ENCODE measurements around the gene ACOD1.
"Not testable (repeated sequence)": the region's sequence is repeated elsewhere in the genome, so short reads cannot be mapped to it uniquely, and the experiment has no call there.

The ACOD1 gene

DNA sequence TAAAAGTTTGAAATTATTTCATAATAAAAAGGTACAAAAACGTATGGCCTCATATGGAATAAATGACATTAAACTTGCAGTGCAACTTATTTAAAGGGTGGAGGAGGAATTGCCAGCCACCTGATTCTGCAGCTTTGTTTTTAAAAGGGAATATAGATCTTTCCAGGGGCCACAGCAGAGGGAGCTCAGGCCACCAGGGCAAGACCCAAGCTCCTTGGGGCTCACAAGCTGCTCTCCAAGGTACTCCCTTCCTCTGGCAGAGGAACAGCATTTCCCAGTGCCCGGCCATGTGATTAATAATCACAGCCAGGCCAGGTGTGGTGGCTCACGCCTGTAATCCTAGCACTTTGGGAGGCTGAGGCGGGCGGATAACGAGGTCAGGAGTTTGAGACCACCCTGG, 6.2 kb downstream of the ACOD1 start:
- no peak for DNase-seq

DNA sequence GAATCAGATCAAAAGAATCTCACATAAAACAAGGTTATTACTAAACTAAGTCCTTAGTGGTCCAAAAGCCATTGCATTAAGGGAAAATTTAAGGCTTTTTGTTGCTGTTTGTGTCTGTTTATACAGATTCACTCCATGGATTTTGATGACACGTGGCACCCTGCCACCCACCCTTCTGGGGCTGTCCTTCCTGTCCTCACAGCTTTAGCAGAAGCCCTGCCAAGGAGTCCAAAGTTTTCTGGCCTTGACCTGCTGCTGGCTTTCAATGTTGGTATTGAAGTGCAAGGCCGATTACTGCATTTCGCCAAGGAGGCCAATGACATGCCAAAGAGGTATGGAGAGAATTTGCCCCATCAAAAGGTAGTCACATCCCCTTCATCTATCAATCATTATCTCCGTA, 6.9 kb downstream of the ACOD1 start:
- no peak for DNase-seq

DNA sequence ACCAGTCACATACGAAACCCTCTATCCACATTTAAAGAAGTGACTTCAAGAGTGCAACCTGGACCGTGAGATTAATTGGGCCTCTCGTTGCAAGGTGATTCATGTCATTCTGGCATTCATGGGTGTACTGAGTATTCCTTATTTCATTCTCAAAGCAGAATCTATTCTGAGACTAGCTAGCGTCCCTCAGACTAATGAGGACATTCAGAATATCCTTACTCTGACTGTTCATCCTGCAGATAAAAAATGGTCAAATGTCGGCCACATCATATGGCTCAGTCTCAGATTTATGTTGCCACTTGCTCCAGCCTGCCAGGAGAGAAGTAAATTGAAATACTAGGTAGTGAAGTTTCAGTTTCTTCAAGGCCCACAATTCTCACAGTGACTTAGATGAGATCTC, 7.3 kb downstream of the ACOD1 start:
- no peak for DNase-seq

DNA sequence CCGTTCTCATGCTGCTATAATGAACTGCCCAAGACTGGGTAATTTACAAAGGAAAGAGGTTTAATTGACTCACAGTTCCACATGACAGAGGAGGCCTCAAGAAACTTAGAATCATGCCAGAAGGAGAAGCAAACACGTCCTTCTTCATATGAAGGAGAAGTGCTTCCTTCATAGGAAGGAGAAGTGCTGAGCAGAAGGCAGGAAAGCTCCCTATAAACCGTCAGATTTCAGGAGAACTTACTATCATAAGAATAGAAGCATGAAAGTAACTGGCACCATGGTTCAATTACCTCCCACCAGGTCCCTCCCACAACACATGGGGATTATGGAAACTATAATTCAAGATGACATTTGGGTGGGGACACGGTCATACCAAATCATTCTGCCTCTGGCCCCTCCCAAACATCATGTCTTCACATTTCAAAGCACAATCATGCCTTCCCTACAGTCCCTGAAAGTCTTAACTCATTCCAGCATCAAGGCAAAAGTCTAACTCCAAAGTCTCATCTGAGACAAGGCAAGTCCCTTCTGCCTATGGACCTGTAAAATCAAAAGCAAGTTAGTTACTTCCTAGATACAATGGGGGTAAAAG, 10.6 kb downstream of the ACOD1 start:
- DNase-seq: no peak

DNA sequence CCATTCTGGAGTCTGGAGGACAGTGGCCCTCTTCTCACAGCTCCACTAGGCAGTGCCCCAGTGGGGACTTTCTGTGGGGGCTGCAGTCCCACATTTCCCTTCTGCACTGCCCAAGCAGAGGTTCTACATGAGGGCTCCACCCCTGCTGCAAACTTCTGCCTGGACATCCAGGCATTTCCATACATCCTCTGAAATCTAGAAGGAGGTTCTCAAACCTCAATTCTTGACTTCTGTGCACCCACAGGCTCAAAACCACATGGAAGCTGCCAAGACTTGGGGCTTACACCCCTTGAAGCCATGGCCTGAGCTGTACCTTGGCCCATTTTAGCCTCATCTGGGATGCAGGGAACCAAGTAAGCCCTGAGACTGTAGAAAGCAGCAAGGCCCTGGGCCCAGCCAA, 11.4 kb downstream of the ACOD1 start:
- not testable (repeated sequence) for DNase-seq

DNA sequence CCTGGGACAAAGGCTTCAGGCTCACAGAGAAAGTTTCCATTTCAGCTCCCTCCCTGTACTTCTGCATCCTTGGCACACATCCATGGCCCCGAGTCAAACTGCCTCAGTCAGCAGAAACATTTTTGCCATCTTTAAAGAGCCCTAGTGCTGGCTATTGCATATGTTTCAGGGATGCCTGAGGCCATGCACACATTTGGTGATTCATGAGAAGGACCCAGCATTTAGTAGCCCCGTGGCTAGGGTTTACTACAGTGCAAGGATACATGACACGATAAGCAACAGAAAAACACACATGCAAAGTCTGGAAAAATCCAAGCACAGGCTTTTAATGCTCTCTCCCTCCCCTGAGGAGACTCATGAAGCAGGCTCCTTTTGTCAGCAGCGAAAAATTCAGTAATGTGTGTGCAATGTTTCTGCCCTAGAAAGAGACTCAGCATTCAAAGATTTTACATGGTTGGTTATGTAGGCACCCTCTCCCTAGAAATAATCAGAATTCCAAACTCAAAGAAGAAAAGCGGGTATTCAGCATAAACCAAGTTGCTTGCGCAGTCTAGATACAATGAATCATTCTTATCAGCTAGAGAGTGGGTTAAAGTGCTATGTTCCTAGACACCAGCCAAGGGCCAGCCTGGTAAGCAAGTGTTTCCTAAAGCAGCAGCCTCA, 17.6 kb downstream of the ACOD1 start:
- no peak for DNase-seq

DNA sequence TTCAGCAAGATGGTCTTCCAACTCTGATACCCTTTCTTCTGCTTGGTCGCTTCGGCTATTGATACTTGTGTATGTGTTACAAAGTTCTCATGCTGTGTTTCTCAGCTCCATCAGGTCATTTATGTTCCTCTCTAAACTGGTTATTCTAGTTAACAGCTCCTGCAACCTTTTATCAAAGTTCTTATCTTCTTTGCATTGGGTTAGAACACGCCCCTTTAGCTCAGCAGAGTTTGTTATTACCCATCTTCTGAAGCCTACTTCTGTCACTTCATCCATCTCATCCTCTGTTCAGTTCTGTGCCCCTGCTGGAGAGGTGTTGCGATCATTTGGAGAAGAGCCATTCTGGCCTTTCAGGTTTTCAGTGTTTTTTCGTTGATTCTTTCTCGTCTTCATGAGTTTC, 18.7 kb downstream of the ACOD1 start:
- no peak for DNase-seq

DNA sequence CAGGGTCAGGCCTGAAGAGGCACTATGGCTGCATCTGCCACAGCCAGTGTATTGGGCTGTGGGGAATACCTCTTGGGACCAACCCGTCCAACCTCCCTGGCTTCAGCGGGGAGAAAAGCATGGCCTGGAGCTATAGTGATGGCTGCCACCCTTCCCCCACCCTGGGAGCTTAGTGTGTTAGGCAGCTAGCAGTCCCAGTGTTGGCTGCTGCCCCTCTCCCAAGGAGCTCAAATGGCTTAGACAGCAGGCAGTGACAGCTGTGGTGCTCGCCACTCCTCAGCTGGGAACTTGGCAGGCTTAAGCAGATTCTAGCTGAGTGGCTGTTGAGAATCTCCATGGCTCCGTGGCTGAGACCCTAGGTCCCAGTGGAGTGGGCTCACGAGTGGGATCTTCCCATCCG, 19.7 kb downstream of the ACOD1 start:
- DNase-seq: no peak

DNA sequence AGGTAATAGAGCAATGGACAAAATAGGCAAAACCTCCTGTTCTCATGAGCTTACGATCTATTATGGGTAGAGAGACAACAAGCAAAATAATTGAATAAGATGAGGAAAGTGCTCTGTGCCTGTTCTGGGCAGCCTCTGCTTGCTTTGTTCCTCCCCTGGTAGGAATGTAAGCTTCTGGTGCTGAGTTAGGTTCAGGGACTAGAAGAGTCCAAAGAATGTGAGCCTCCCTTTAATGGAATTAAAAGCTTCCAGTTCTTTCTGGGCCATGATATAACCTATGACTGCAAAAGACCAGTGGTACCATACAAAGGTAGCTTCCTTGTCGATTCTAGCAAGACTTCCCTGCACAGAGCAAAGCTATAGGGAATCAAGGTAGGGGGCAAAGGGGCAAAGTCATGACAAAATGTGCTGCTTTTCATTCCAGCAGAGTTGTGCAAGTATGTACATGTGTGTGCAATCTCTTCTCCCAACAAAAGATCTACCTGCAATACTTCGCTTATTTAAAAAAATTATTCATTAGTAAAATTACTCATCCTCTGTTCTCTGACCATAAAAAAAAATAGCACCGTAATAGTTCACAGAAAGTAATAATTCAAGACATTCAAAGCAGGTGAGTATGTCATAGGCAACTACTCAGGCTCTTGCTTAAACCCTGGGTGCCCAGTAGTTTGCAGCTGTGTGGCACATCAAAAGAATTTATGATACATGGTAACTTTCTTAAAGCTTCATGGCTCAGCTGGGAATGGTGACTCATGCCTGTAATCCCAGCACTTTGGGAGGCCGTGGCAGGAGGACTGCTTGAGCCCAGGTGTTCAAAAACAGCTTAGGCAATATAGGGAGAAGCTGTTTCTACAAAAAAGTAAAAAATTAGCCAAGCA, 21.4 kb downstream of the ACOD1 start:
- DNase-seq: no peak

DNA sequence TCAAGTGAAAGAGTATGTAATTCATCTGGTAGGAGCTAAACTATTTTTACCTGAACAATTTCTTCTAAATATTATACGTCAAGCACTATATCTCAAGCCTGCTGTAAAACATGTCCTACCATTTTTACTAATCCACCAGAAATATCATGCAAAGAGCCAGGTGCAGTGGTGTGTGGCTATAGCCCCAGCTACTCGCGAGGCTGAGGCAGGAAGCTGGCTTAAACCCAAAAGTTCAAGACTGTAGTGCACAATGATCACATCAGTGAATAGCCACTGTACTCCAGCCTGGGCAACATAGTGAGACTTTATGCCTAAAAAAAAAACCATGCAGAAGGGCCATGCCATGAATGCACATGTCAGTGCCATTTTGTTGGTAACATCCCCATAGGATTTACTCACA, 22.9 kb downstream of the ACOD1 start:
- no peak for DNase-seq

DNA sequence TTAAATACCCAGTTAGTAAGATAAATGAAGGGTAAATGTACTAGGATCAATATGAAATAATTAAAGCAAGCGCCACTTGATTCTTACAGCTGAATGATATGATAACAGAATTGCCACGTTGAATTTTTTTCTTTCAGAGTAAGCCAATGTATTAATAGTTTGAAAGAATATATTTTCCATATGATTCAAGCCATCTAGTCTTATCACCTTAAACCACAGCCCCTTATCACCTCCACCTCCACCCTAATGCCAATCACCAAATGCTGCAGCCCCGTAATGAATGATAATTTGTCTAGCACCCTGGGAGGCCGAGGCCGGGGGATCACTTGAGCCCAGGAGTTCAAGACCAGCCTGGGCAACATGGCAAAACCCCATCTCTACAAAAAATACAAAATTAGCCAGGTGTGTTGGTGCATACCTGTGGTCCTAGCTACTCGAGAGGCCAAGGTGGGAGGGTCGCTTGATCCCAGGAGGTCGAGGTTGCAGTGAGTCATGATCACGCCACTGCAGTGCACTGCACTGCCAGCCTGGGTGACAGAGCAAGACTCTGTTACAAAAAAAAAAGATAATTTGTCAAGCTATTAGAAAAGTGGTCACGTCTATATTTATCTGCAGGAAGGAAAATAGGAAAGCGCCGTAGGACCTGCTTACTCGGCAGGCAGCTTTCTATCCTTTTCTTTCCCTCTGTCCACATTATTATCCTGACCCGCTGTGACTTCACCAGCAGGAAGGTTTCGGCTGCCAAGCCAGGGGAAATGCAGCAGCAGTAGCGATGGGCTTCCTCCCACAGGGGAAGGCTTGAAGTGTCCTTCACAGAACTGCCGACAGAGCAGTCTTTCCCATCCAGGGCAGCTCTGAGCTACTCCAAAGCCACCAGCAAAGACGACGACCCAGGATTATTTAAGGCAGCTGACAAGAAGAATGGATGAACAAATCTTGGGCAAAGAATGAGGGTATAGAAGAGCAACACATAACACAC, 23.8 kb downstream of the ACOD1 start:
- no peak for DNase-seq

DNA sequence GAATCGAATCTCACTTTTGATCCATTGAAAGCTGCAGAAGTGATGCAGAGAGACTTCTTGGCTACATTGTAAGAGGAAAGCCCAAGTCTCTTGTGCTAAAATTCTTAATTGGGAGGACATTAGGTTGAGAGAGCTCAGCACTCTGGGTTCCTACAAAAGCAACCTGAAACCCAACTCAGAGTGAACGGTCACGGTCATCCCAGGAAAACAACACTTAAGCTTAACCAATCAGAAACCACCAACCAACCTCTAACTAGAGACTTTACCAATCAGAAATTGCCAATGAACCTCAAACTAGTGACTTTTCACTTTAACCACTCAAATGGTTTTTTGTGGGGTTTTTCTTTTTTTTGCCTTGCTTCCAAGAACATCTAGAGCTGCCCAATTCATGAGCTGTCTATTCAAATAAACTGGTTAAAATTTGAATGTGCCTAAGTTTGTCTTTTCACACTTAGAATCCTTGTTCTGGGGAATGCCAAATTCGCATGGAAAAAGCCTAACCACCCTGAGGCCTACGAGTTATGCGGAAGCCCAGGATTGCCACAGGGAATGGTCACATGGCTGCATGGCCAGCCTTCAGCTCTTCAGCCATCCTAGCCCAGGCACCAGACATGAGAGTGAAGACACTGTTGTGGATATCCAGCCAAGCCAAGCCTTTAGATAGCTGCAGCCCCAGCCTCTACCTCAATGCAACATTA, 25.8 kb downstream of the ACOD1 start:
- no peak for DNase-seq

DNA sequence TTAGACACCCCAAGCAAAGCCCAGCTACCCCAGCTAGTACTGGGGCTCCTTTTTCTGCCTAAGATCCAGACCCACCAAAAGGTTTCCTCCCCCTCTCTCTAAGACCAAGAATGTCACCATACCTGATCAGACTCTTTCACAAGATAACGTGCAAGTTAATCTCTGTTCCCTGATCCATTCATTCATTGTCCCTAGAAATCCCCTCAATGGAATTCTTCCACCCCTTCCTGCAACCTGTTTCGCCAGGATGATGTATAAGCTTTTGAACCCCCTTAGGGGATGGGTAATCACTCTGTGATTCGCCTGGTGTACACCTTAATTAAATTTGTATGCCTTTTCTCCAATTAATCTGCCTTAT, 26.3 kb downstream of the ACOD1 start:
- no peak for DNase-seq

DNA sequence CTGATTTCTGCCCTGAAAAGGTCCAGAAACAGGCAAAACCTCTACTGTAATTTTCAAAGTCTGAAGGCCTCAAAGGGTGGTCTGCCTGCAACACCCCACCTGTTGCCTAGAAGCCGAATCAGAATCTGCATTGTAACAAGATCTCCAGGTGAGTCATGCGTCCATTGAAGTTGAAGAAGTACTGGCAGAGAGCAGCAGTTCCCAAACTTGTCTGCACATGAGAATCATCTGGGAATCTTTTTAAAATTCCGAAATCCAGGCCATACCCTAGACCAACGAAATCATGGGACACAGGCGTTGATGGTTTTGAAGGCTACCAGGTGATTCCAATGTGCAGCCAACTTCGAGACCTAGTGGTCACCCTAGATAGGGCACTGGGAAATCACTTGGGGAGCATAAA, 27.6 kb downstream of the ACOD1 start:
- DNase-seq: no peak

DNA sequence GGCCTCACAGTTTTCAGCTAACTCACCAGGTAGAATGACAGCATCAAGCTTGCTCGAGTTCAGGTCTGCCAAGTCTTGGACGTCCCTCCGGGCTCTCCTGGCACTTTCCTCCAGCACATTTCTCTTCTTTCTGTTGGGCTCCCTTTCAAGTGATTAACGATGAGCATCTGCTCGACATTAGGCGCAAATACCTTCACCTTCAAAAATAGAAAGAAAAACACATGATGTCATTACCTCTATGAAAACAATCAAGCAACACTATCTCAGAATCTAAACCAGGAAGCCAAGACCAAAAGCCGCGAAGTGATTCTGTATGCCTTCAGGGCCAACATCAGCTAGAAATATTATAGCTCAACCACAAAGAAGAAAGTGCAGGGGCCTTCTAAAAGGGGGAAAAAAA, 28.2 kb downstream of the ACOD1 start:
- DNase-seq: no peak

DNA sequence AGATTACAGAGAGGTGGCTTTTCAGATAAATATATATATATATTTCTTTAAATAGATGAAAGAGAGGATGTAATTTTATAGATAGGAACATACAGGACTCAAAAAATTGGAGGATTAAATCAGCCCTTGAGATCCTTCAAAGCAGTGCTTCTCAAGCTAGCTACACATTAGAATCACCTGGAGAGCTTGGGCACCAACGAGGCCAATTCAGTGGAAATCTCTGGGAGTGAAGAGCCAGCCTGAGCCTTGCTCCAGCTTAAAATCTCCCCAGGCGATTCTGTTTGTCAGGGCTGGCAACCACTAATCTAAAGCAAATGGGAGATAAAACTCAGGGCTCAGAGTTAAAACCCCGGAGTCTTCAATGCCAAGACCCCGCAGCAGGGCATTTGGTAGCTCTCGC, 28.6 kb downstream of the ACOD1 start:
- DNase-seq: no peak

DNA sequence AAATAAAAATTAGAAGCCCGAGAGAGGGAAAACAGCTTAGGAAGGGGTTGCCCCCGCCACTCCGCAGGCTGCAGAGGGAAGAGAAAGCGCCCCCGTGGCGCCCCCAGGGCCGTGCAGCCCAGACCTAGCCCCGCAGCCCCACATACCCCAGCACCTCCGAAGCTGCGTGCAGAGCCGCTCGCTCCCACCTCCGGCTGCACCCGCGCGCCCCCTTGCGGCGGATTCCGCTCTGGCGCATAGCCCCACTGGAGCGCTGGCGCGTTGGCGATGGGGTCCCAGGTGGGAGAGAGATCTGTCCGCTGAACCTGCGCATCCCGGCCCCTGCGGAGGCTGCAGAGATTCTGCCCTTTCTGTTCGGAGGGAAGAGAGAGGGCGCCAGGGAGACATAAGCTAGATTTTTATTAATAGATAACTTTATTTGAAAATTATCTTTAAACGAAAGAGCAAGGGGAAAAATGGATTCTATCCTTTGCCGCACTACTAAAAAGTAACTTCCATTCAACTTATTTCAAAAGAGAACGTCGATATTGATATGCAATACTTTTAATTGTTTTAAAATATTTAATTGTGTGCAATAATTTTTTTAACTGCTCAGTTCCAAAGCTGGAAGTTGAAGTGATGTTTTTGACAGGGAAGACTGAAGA, 31.9 kb downstream of the ACOD1 start:
- DNase-seq: peak; percentile 90

DNA sequence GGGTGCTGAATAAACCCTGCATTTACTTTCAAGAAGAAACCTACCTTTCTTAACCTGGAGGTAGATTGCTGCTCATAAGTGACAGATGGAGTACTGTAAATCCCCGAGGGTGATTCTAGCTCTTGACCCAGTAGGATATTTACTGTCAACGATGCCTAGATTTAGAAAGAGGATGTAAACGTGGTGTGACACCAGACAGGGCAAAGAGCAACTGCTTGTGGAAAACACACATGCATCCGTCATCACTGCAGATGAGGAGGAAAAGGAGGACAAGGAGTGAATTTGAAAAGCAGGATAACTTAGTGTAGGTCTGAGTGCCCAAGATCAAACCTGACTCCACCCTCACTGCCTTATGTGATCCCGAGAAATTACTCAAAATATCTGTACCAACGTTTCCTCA, 33.8 kb downstream of the ACOD1 start:
- DNase-seq: no peak

DNA sequence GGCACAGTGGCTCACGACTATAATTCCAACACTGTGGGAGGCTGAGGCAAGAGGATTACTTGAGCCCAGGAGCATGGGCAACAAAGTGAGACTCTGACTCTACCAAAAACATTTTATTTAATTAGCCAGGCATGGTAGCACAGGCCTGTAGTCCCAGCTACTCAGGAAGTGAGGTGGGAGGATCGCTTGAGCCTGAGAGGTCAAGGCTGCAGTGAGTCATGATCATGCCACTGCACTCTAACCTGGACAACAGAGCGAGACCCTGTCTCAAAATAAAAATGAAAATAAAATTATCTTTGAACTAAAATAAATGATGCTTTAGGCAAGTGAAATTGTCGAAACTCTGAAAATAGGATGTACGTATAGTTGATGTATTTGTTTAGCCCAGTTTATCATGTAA, 35.4 kb downstream of the ACOD1 start:
- no peak for DNase-seq

DNA sequence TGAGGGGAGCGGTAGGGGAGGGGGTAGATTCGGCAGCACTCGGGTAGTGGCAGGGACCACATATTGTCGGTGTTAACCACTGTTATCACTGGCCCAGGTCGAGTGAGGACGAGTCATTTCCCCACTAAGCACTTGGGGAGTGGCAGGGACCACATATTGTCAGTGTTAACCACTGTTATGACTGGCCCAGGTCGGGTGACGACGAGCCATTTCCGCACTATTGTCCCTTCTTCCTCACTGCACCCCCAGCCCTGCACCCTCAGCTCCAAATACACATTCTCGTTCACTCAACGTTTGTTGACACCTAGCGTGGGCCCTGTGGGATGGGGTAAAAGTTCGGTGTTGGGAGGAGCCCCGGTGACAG, 43.1 kb downstream of the ACOD1 start:
- DNase-seq: no peak

DNA sequence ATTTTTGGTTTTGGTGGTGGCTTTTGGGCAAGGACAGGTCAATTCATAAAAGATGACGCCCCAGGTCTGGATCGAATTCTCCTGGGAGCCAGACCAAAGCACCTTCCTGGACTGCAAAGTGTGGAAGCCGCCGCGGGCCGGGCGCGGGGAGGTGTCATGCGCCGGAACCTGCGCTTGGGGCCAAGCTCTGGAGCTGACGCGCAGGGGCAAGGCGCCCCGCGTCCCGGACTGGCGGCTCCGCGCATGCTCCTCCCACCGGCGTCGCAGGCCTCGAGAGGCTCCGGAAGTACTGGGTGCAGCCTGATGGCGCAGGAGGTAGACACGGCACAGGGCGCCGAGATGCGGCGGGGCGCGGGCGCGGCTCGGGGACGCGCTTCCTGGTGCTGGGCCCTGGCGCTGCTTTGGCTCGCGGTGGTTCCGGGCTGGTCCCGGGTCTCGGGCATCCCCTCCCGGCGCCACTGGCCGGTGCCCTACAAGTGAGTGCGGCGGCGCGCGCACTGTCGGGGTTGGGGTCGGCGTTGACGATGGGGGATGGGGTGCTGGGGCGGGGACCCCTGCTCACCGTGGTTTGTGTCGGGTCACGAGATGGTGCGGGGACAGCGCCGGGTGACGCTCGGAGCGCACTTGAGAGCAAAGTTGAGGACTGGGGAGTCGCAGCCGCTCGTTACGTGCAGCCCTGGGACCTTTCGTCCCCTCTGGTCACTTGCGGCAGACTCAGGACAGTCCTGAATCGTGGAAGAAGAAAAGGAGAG, 43.7 kb downstream of the ACOD1 start, which contains the start of gene CLN5:
Gene CLN5, plus strand, starts transcription at position 286 of the 752 bp plus-strand sequence. Its CDS starts 18 bp downstream, at position 304.
- peak; percentile 95 for DNase-seq

Data from activated T-cell treated with anti-CD3 and anti-CD28 coated beads, Interleukin-2, amount 50 U/mL, for 1 hour (primary cell).